Fibroblast of lung (primary cell): ENCODE data around the gene CCDC33.

Experiments
- CTCF ChIP-seq, 2 donors: IDR thresholded peaks in 1 of 2; conservative IDR thresholded peaks in 1 of 2; 1 replicate in 1 of 2; 2 replicates in 1 of 2; pipeline ENCODE4 v1.5.1; 2011 to 2012; ENCODE audit warnings: low read length in 2 of 2, control low read depth in 1 of 2, inconsistent platforms in 1 of 2, low read depth in 1 of 2, mild to moderate bottlenecking in 1 of 2
- EZH2 ChIP-seq: IDR thresholded peaks from 2 replicates; pipeline ENCODE4 v1.5.1; 2012; ENCODE audit warnings: low read length, control low read depth, mild to moderate bottlenecking; ENCODE audit errors: missing control alignments

GRCh38 chr15:74317820-74318375, 81.8 kb downstream of the CCDC33 start:
- TF ChIP-seq CTCF (conservative IDR thresholded peaks at IDR 0.05 in 1 of 2, IDR thresholded peaks at IDR 0.05 in 1 of 2; ENCODE audit: low read depth in 1 of 2, low read length in 2 of 2), result no peak
- no peak for TF ChIP-seq EZH2
